Motor neuron (in vitro differentiated cells): ENCODE results near the gene ARHGEF28. TPM values are rescaled to one million over a fixed set of nuclear protein-coding genes. Genes with fewer than 3 reads are reported as not detected.
A peak's percentile ranks its signal among the peaks of the same experiment; 100 is the strongest.

Experiments
- ATAC-seq, 8 experiments: fragments of 200-7000 bp; cut with Tn5 transposase; replicated peaks in 6 of 8; 2 replicates each; pipeline ENCODE4 v1.8.0; 2021; ENCODE audit warnings: mild to moderate bottlenecking in 8 of 8, moderate library complexity in 8 of 8
- H3K27ac ChIP-seq, 2 donors: fragments of 250-450 bp; sonication (Bioruptor Pico); 2 replicates each; pipeline ENCODE4 v1.9.0; 2021; ENCODE audit warnings: antibody characterized with exemption in 2 of 2, mild to moderate bottlenecking in 2 of 2, moderate library complexity in 1 of 2
- H3K4me1 ChIP-seq, 2 donors: fragments of 250-450 bp; sonication (Bioruptor Pico); replicated peaks in 1 of 2; 2 replicates each; pipeline ENCODE4 v1.6.1; 2021; ENCODE audit warnings: antibody characterized with exemption in 2 of 2, mild to moderate bottlenecking in 2 of 2, moderate library complexity in 1 of 2
- H3K4me3 ChIP-seq, 5 donors: fragments of 250-450 bp; sonication (Bioruptor Pico); 2 replicates each; pipeline ENCODE4 v1.9.0; 2021; ENCODE audit warnings: antibody characterized with exemption in 5 of 5, mild to moderate bottlenecking in 5 of 5, moderate library complexity in 4 of 5
- WGBS, 10 experiments: fragments of 450-650 bp; shearing (Covaris generic); methylation state at CpG; one replicate each; pipeline ENCODE4 v1.0.0; 2022; 5-methylcytosine and 5-hydroxymethylcytosine counted together
- in situ Hi-C, 9 experiments: fragments of 400-800 bp; cut with MboI; loops; one replicate each; pipeline ENCODE4 v1.15.0; 2021; ENCODE audit warnings: low sequenced_read_pairs in 9 of 9, low pct_unique_long_range_greater_than_20kb in 2 of 9; ENCODE audit not compliant: unreplicated experiment in 9 of 9
- total RNA-seq, 8 experiments: library from RNA; unstranded; fragments of 300-600 nt; gene quantifications; 2 replicates each; pipeline versions ENCODE4 v1.2.3 to v1.2.4, GENCODE V29; 2022

Gene ARHGEF28
- total RNA-seq, 8 experiments from 2014 or later = 0.81 to 29.3 (median 1.9) TPM

DNA sequence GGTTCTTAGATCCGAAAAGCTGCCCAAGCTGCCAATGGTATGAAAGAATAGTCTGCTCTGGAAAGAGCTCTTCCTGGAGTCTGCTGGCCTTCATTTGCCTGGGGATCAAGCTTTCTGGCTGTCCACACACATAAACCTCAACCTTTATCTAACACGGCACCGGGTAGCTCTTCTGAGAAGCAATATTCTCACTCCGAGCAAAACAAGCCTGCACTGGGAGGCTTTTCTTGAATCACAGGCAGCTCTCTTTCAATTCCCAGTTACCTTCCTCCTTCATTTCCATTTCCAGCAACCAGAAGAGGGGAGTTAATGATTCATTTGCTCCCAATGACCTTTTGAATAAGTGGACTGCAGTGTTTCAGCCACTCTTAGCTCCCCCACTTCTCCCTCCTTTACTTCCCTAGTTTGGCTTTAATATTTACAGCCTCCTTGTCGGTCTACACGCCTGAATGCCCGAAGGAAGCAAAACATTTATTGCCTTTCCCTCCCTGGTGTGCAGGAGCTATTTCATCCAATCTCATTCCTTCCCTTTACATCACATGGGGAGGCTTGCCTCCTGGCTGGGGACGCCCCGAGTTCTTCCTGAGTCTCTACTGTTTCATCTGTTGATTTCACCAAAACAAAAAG lies 187.1 kb downstream of the ARHGEF28 start:
- H3K4me3 ChIP-seq = peak overlapping the region in 3 of 5 donors; percentile 8 to 12 (median 9)
- peak in 5 of 8 experiments; percentile 48 to 88 (median 84) for ATAC-seq
- H3K27ac ChIP-seq = no peak overlapping the region
- WGBS, 10 experiments = 0 to 97% (median 54%) methylated on average over 4 to 9 of the region's 9 CpGs; no CpG with 5 or more reads in 3 of the 10 experiments
- peaks cover 11 to 16% of the 10 kb centered on the region in 2 donors for H3K4me1 ChIP-seq
- in situ Hi-C loops = no loop called here

GRCh38 chr5:73814233-73814846 lies 188.3 kb downstream of the ARHGEF28 start:
- peak in 2 of 8 experiments; percentile 28 to 62 for ATAC-seq
- Histone ChIP-seq H3K4me3 (no peak overlapping the region), H3K27ac (no peak overlapping the region), H3K4me1 (peaks cover 11 to 16% of the 10 kb centered on the region in 2 donors)
- WGBS, 10 experiments = 28 to 88% (median 61%) methylated on average over 1 to 8 of the region's 8 CpGs
- in situ Hi-C loops = no loop called here

GRCh38 chr5:73815631-73816030 lies 189.6 kb downstream of the ARHGEF28 start:
- no peak overlapping the region for H3K27ac ChIP-seq
- in situ Hi-C loops = no loop called here
- no peak overlapping the region for H3K4me3 ChIP-seq
- ATAC-seq = no peak
- H3K4me1 ChIP-seq = peaks cover 11 to 16% of the 10 kb centered on the region in 2 donors
- 22 to 100% (median 82%) methylated on average over 1 to 4 of the region's 4 CpGs; no CpG with 5 or more reads in 3 of the 10 experiments for WGBS, 10 experiments

GRCh38 chr5:73816656-73817420 lies 190.8 kb downstream of the ARHGEF28 start:
- no peak overlapping the region for H3K27ac ChIP-seq
- ATAC-seq = no peak
- H3K4me3 ChIP-seq = no peak overlapping the region
- H3K4me1 ChIP-seq = peaks cover 11 to 16% of the 10 kb centered on the region in 2 donors
- in situ Hi-C loops = no loop called here
- WGBS, 10 experiments = 63 to 95% (median 83%) methylated on average over 1 to 5 of the region's 5 CpGs

- no peak for ATAC-seq
- no peak overlapping the region for H3K4me3 ChIP-seq
- in situ Hi-C loops = no loop called here
- H3K27ac ChIP-seq = no peak overlapping the region
- H3K4me1 ChIP-seq = peaks cover 0 to 4% of the 10 kb centered on the region in 2 donors
These were observed 192.4 kb downstream of the ARHGEF28 start for GRCh38 chr5:73818357-73818756.

GRCh38 chr5:73820326-73820725 lies 194.3 kb downstream of the ARHGEF28 start:
- H3K4me1 ChIP-seq = no peaks in the 10 kb centered on the region
- no peak overlapping the region for H3K4me3 ChIP-seq
- in situ Hi-C loops = no loop called here
- H3K27ac ChIP-seq = no peak overlapping the region
- ATAC-seq = no peak
- 29 to 100% (median 75%) methylated on average over 1 to 2 of the region's 2 CpGs; no CpG with 5 or more reads in 4 of the 10 experiments for WGBS, 10 experiments

DNA sequence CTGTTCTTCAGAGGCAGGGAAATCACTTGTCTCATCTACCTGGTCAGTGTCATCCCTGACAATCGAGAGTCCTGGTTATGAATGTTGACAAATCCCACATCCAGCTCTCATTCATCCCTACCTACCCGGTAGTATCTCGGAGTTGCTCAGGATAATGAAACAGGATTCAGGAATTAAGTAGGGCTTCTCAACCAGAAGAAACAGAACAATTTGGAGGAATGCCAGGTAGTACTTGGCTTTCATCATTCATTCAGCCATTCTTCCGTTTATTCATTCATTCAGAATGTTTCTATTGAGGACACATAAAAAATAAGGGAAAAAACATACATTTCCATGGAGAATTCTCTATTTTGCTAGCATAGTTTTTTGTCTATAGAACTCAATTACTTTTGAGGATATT lies 195.0 kb downstream of the ARHGEF28 start:
- in situ Hi-C loops = no loop called here
- H3K4me1 ChIP-seq = no peaks in the 10 kb centered on the region
- no peak overlapping the region for H3K27ac ChIP-seq
- ATAC-seq = no peak
- no peak overlapping the region for H3K4me3 ChIP-seq
- 52 to 100% (median 95%) methylated on average over 1 to 4 of the region's 4 CpGs; no CpG with 5 or more reads in 1 of the 10 experiments for WGBS, 10 experiments

DNA sequence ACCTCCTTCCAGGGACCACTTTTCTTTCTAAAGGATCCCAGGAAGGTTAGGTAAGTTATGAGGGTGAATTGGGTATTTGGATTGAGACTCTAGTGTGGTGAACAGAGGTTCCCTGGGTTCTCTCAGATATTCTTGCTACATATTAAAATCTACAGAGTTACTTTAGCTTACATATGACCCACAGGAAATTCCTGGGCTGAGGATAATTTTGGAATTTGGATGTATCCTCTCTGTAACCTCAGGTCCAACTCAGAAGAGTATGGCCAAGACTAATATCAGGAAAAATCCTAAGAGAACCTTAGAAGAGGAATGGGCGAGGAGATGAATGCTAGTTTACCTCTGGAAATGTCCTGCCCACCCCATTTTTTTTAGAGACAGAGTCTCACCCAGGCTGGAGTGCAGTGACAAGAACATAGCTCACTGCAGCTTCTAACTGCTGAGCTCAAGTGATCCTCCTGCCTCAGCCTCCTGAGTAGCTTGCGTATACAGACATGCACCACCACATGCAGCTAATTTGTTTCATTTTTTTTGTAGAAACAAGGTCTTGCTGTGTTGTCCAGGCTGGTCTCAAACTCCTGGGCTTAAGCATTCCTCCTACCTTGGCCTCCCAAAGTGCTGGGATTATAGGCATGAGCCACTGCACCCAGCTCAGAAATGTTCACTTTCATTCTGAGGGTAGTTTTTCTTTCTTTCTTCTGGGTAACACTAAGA lies 196.4 kb downstream of the ARHGEF28 start:
- H3K27ac ChIP-seq = no peak overlapping the region
- H3K4me1 ChIP-seq = no peaks in the 10 kb centered on the region
- WGBS, 10 experiments = 44 to 100% (median 90%) methylated on average over 1 to 2 of the region's 2 CpGs; no CpG with 5 or more reads in 2 of the 10 experiments
- no peak overlapping the region for H3K4me3 ChIP-seq
- in situ Hi-C loops = no loop called here
- ATAC-seq = no peak

DNA sequence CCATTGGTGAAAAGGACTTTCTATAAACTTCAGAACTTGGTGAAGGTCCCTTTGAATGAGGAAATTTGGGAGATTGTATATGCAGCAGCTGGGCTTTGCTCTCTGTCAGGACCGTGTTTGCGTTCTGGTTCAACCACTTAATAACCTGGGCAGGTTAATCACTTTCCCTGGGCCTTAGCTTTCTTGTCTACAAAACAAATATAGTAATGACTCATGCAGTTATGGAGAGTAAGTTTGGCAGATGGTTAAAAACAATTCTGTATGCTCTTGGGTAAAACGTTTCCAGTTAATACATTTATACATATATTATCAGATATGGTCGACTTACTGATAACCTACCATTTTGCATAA lies 197.0 kb downstream of the ARHGEF28 start:
- 20 to 100% (median 71%) methylated on average over 1 to 4 of the region's 4 CpGs; no CpG with 5 or more reads in 1 of the 10 experiments for WGBS, 10 experiments
- in situ Hi-C loops = no loop called here
- ATAC-seq = no peak
- Histone ChIP-seq H3K4me3 (no peak overlapping the region), H3K4me1 (no peaks in the 10 kb centered on the region), H3K27ac (no peak overlapping the region)

- ATAC-seq = no peak
- H3K4me3 ChIP-seq = no peak overlapping the region
- in situ Hi-C loops = no loop called here
- H3K4me1 ChIP-seq = no peaks in the 10 kb centered on the region
- WGBS, 10 experiments = 82 to 100% (median 100%) methylated on average over 1 of the region's 1 CpG; no CpG with 5 or more reads in 3 of the 10 experiments
- H3K27ac ChIP-seq = no peak overlapping the region
These were observed 197.5 kb downstream of the ARHGEF28 start for GRCh38 chr5:73823508-73823925.

DNA sequence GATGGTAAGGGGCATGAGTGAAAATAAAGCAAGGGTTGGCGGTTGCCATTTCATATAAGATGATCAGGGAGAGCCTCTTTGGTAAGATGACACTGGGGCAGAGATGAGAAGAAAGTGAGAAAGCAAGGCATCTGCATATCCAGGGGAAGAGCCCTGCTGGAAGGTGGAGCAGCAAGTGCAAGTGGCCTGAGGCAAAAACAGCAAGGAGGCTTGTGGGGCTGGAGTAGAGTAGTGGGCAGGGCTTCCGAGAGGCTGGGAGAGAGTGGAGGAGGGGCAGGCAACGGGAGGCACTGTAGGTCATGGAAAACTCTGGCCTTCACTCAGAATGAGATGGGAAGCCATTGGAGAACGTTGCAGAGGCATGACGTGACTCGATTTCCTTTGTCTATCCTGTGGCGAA lies 199.2 kb downstream of the ARHGEF28 start:
- H3K4me1 ChIP-seq = no peaks in the 10 kb centered on the region
- H3K4me3 ChIP-seq = no peak overlapping the region
- no peak overlapping the region for H3K27ac ChIP-seq
- ATAC-seq = peak in 3 of 8 experiments; percentile 51 to 72 (median 69)
- WGBS, 10 experiments = 73 to 100% (median 83%) methylated on average over 3 to 7 of the region's 7 CpGs; no CpG with 5 or more reads in 4 of the 10 experiments
- in situ Hi-C loops = no loop called here

DNA sequence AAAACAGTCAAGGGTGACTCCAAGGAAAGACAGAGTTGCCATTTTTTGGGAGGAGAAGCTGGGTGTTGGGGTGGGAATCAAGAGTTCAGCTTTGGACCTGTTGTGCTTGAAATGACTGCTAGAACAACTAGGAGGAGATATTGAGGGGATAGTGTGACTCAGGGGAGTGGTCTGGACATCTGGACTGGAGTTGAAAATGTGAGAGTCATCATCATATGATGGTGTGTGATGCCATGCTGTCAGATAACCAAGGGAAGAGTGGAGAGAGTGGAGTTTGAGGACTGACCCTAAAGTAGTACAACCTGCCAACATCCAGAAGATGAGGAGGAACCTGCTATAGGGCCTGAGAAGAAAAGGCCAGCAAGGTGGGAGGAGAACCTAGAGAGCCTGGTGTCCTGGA lies 199.7 kb downstream of the ARHGEF28 start:
- Histone ChIP-seq H3K4me3 (no peak overlapping the region), H3K27ac (no peak overlapping the region), H3K4me1 (no peaks in the 10 kb centered on the region)
- peak in 1 of 8 experiments; percentile 17 for ATAC-seq
- in situ Hi-C loops = no loop called here
